ENCODE measurements around the gene AIFM3. TPM values are rescaled to one million over a fixed set of nuclear protein-coding genes. Genes with fewer than 3 reads are reported as not detected.

The AIFM3 gene
- total RNA-seq, 2 donors from 2014 or later = 0.58 TPM; not detected in 1

- Mint-ChIP-seq H3K27me3 (ENCODE audit: low read depth) (peaks cover 24% of the 10 kb centered on the region), H3K4me1 (ENCODE audit: low read depth) (peaks cover 12% of the 10 kb centered on the region), H3K36me3 (ENCODE audit: insufficient read depth in 2 of 2) (no peaks in the 10 kb centered on the region), H3K9me3 (no peaks in the 10 kb centered on the region), H3K4me3 (peak overlapping the region; percentile 65 to 75), H3K27ac (no peak overlapping the region)
- no peak for ATAC-seq (replicated peaks in 1 of 2)
- no peak for DNase-seq
These were observed 10.6 kb upstream of the AIFM3 start for GRCh38 chr22:20956258-20957101.

GRCh38 chr22:20957102-20957682, 9.9 kb upstream of the AIFM3 start:
- no peak for DNase-seq
- H3K9me3 Mint-ChIP-seq = no peaks in the 10 kb centered on the region
- peak overlapping the region; percentile 75 to 76 for H3K4me3 Mint-ChIP-seq
- ATAC-seq (replicated peaks in 1 of 2) = peak in 1 of 2 donors; percentile 25
- H3K27me3 Mint-ChIP-seq (ENCODE audit: low read depth) = peaks cover 24% of the 10 kb centered on the region
- H3K4me1 Mint-ChIP-seq (ENCODE audit: low read depth) = peaks cover 19% of the 10 kb centered on the region
- no peak overlapping the region for H3K27ac Mint-ChIP-seq
- no peaks in the 10 kb centered on the region for H3K36me3 Mint-ChIP-seq (ENCODE audit: insufficient read depth in 2 of 2)

- peak; percentile 40 to 59 for ATAC-seq (replicated peaks in 1 of 2)
- H3K27me3 Mint-ChIP-seq (ENCODE audit: low read depth) = peaks cover 24% of the 10 kb centered on the region
- no peaks in the 10 kb centered on the region for H3K9me3 Mint-ChIP-seq
- no peak for DNase-seq
- H3K36me3 Mint-ChIP-seq (ENCODE audit: insufficient read depth in 2 of 2) = no peaks in the 10 kb centered on the region
- peaks cover 19% of the 10 kb centered on the region for H3K4me1 Mint-ChIP-seq (ENCODE audit: low read depth)
- peak overlapping the region; percentile 75 to 76 for H3K4me3 Mint-ChIP-seq
- H3K27ac Mint-ChIP-seq = no peak overlapping the region
These were observed 9.2 kb upstream of the AIFM3 start for GRCh38 chr22:20957683-20958431.

- Mint-ChIP-seq H3K4me1 (ENCODE audit: low read depth) (peaks cover 20% of the 10 kb centered on the region), H3K27ac (no peak overlapping the region), H3K36me3 (ENCODE audit: insufficient read depth in 2 of 2) (no peaks in the 10 kb centered on the region), H3K4me3 (no peak overlapping the region), H3K27me3 (ENCODE audit: low read depth) (peaks cover 42% of the 10 kb centered on the region), H3K9me3 (no peaks in the 10 kb centered on the region)
- no peak for DNase-seq
- no peak for ATAC-seq (replicated peaks in 1 of 2)
These were observed 7.2 kb upstream of the AIFM3 start for GRCh38 chr22:20959578-20960461.

- H3K4me3 Mint-ChIP-seq = no peak overlapping the region
- H3K4me1 Mint-ChIP-seq (ENCODE audit: low read depth) = peaks cover 20% of the 10 kb centered on the region
- no peak for DNase-seq
- ATAC-seq (replicated peaks in 1 of 2) = no peak
- no peaks in the 10 kb centered on the region for H3K9me3 Mint-ChIP-seq
- no peak overlapping the region for H3K27ac Mint-ChIP-seq
- H3K27me3 Mint-ChIP-seq (ENCODE audit: low read depth) = peaks cover 42% of the 10 kb centered on the region
- no peaks in the 10 kb centered on the region for H3K36me3 Mint-ChIP-seq (ENCODE audit: insufficient read depth in 2 of 2)
These were observed 6.4 kb upstream of the AIFM3 start for GRCh38 chr22:20960609-20961008.

GRCh38 chr22:20962491-20962945, 4.5 kb upstream of the AIFM3 start:
- Mint-ChIP-seq H3K4me1 (ENCODE audit: low read depth) (peaks cover 20% of the 10 kb centered on the region), H3K27ac (no peak overlapping the region), H3K4me3 (no peak overlapping the region), H3K36me3 (ENCODE audit: insufficient read depth in 2 of 2) (no peaks in the 10 kb centered on the region), H3K9me3 (no peaks in the 10 kb centered on the region), H3K27me3 (ENCODE audit: low read depth) (peaks cover 35% of the 10 kb centered on the region)
- no peak for DNase-seq
- no peak for ATAC-seq (replicated peaks in 1 of 2)

- no peak for DNase-seq
- Mint-ChIP-seq H3K4me1 (ENCODE audit: low read depth) (peaks cover 13% of the 10 kb centered on the region), H3K27me3 (ENCODE audit: low read depth) (peaks cover 27% of the 10 kb centered on the region), H3K36me3 (ENCODE audit: insufficient read depth in 2 of 2) (no peaks in the 10 kb centered on the region), H3K4me3 (peak overlapping the region; percentile 4 to 12), H3K9me3 (no peaks in the 10 kb centered on the region), H3K27ac (no peak overlapping the region)
- ATAC-seq (replicated peaks in 1 of 2) = no peak
These were observed 3.6 kb upstream of the AIFM3 start for GRCh38 chr22:20963201-20964052.

GRCh38 chr22:20964090-20964798, 2.8 kb upstream of the AIFM3 start:
- peaks cover 13% of the 10 kb centered on the region for H3K4me1 Mint-ChIP-seq (ENCODE audit: low read depth)
- H3K27ac Mint-ChIP-seq = no peak overlapping the region
- no peak for DNase-seq
- no peaks in the 10 kb centered on the region for H3K36me3 Mint-ChIP-seq (ENCODE audit: insufficient read depth in 2 of 2)
- peaks cover 24% of the 10 kb centered on the region for H3K27me3 Mint-ChIP-seq (ENCODE audit: low read depth)
- H3K9me3 Mint-ChIP-seq = no peaks in the 10 kb centered on the region
- peak; percentile 10 for ATAC-seq (replicated peaks in 1 of 2)
- peak overlapping the region; percentile 73 to 88 for H3K4me3 Mint-ChIP-seq

GRCh38 chr22:20964799-20965103, 2.3 kb upstream of the AIFM3 start:
- peaks cover 13% of the 10 kb centered on the region for H3K4me1 Mint-ChIP-seq (ENCODE audit: low read depth)
- H3K27ac Mint-ChIP-seq = no peak overlapping the region
- ATAC-seq (replicated peaks in 1 of 2) = no peak
- H3K36me3 Mint-ChIP-seq (ENCODE audit: insufficient read depth in 2 of 2) = no peaks in the 10 kb centered on the region
- DNase-seq = no peak
- H3K9me3 Mint-ChIP-seq = no peaks in the 10 kb centered on the region
- peaks cover 24% of the 10 kb centered on the region for H3K27me3 Mint-ChIP-seq (ENCODE audit: low read depth)
- H3K4me3 Mint-ChIP-seq = peak overlapping the region; percentile 73 to 88

- H3K27ac Mint-ChIP-seq = no peak overlapping the region
- H3K9me3 Mint-ChIP-seq = no peaks in the 10 kb centered on the region
- peaks cover 22% of the 10 kb centered on the region for H3K27me3 Mint-ChIP-seq (ENCODE audit: low read depth)
- H3K36me3 Mint-ChIP-seq (ENCODE audit: insufficient read depth in 2 of 2) = no peaks in the 10 kb centered on the region
- DNase-seq (no peak), ATAC-seq (replicated peaks in 1 of 2) (peak; percentile 30 to 32)
- H3K4me3 Mint-ChIP-seq = peak overlapping the region; percentile 59 to 62
- H3K4me1 Mint-ChIP-seq (ENCODE audit: low read depth) = peaks cover 13% of the 10 kb centered on the region
These were observed 1.8 kb upstream of the AIFM3 start for GRCh38 chr22:20965104-20965887.

All from activated T-cell treated with anti-CD3 and anti-CD28 coated beads, Interleukin-2, amount 50 U/mL, for 72 hours (primary cell).